Kidney (tissue), 14 donors: Measurements from ENCODE around the gene GJD3. TPM values are rescaled to one million over a fixed set of nuclear protein-coding genes. Genes with fewer than 3 reads are reported as not detected.

Experiments used
- DNase-seq, 5 donors: peaks; one replicate each; pipeline ENCODE4 v3.0.0-alpha.2; 2013 to 2020
- FAIRE-seq: peaks from 2 replicates; lab custom pipeline; 2012; peaks lifted over from hg19 to GRCh38; lab: Jason Lieb, UNC
- H3K27ac ChIP-seq, 2 donors: one replicate each; pipeline ENCODE4 v1.7.0; 2013; ENCODE audit warnings: low read depth in 2 of 2, low read length in 2 of 2, inconsistent platforms in 1 of 2
- H3K27me3 ChIP-seq: one replicate; pipeline ENCODE4 v1.7.1; 2013; ENCODE audit warnings: low read length, inconsistent platforms; ENCODE audit not compliant: control insufficient read depth, insufficient read depth
- H3K36me3 ChIP-seq, 3 donors: one replicate each; pipeline versions ENCODE4 v1.7.0 to v1.7.1; 2013; ENCODE audit warnings: low read length in 3 of 3, control low read depth in 1 of 3, inconsistent platforms in 1 of 3; ENCODE audit not compliant: insufficient read depth in 3 of 3, control insufficient read depth in 2 of 3
- H3K4me1 ChIP-seq, 3 donors: one replicate each; pipeline versions ENCODE4 v1.7.0 to v1.7.1; 2013; ENCODE audit warnings: low read length in 3 of 3, inconsistent platforms in 1 of 3, low read depth in 1 of 3; ENCODE audit not compliant: control insufficient read depth in 2 of 3, insufficient read depth in 2 of 3
- H3K4me3 ChIP-seq, 3 donors: one replicate each; pipeline versions ENCODE4 v1.7.0 to v1.8.1; 2013; ENCODE audit warnings: low read length in 3 of 3, control low read depth in 1 of 3, inconsistent platforms in 1 of 3
- H3K9ac ChIP-seq, 3 donors: one replicate each; pipeline versions ENCODE4 v1.7.0 to v1.7.1; 2013; ENCODE audit warnings: low read length in 3 of 3, control low read depth in 1 of 3, inconsistent platforms in 1 of 3
- H3K9me3 ChIP-seq, 3 donors: one replicate each; pipeline versions ENCODE4 v1.7.0 to v1.7.1; 2013; ENCODE audit warnings: low read length in 3 of 3, control low read depth in 1 of 3, inconsistent platforms in 1 of 3; ENCODE audit not compliant: control insufficient read depth in 2 of 3, insufficient read depth in 1 of 3
- CTCF ChIP-seq: IDR thresholded peaks from 3 replicates; pipeline ENCODE4 v1.5.1; 2012; ENCODE audit warnings: mild to moderate bottlenecking, moderate library complexity, borderline replicate concordance; ENCODE audit not compliant: insufficient read depth; ENCODE audit errors: extremely low read depth
- intact Hi-C: fragments of 100-400 bp; cut with DNase I; formaldehyde crosslinking; loops from one replicate; pipeline ENCODE4 v1.11.1; 2022
- polyA plus RNA-seq: library from polyadenylated mRNA; stranded (reverse); fragments of 350-450 nt; fragmentation: Illumina TruSeq; extraction: RNeasy Lipid Tissue Mini Kit (QIAGEN cat#74804); gene quantifications from one replicate; pipeline ENCODE4 v1.2.3, GENCODE V29; 2014; ENCODE audit warnings: low read depth, low replicate concordance; ENCODE audit not compliant: insufficient read depth
- total RNA-seq: library from RNA; stranded (reverse); fragmentation: NEBNext Ultra II Directional; extraction: Animal tissue kit (Norgen Biotek cat#: 25700); gene quantifications from one replicate; pipeline ENCODE4 v1.2.1, GENCODE V29; 2021
- donor health status: control.
- donor health status: control.
- donor health status: control.
- donor health status: control.
- donor health status: control.
- donor health status: DM: yes; HTN: yes; CAD: no.
- donor health status: Normal renal cell carcinoma (clear cell type).

GJD3 gene
- total and polyA plus RNA-seq, 2 donors from 2014 or later = 2.6 TPM; not detected in 1

- H3K36me3 ChIP-seq = peaks cover 0 to 3% (median 0%) of the 10 kb centered on the region in 3 donors
- no peak for FAIRE-seq
- H3K27me3 ChIP-seq = no peaks in the 10 kb centered on the region
- H3K9me3 ChIP-seq = no peaks in the 10 kb centered on the region
- intact Hi-C loops = no loop called here
- peak overlapping the region; percentile 77 to 91 (median 81) for H3K4me3 ChIP-seq
- H3K27ac ChIP-seq = peak overlapping the region; percentile 93 to 95
- peaks cover 5 to 54% (median 42%) of the 10 kb centered on the region in 3 donors for H3K4me1 ChIP-seq
- peak in 4 of 5 donors; percentile 67 to 78 (median 75) for DNase-seq
- no peak for TF ChIP-seq CTCF
- H3K9ac ChIP-seq = peak overlapping the region; percentile 57 to 98 (median 61)
Measured at GRCh38 chr17:40343219-40344119, 21.1 kb downstream of the GJD3 start.

- TF ChIP-seq CTCF = no peak
- Histone ChIP-seq H3K9ac (peak overlapping the region; percentile 21 to 98 (median 57)), H3K36me3 (no peaks in the 10 kb centered on the region), H3K4me3 (peak overlapping the region; percentile 77 to 91 (median 81)), H3K27me3 (no peaks in the 10 kb centered on the region), H3K9me3 (no peaks in the 10 kb centered on the region), H3K27ac (peak overlapping the region; percentile 93 to 95), H3K4me1 (peaks cover 5 to 46% (median 36%) of the 10 kb centered on the region in 3 donors)
- intact Hi-C loops = no loop called here
- FAIRE-seq (no peak), DNase-seq (peak in 2 of 5 donors; percentile 45 to 74)
Measured at GRCh38 chr17:40342504-40343218, 21.9 kb downstream of the GJD3 start.

GRCh38 chr17:40341808-40342503 lies 22.6 kb downstream of the GJD3 start:
- peak; percentile 90 to 96 (median 94) for DNase-seq

More at GRCh38 chr17:40341808-40342503, 22.6 kb downstream of the GJD3 start:
- no peaks in the 10 kb centered on the region for H3K9me3 ChIP-seq
- intact Hi-C loops = no loop called here
- H3K4me3 ChIP-seq = peak overlapping the region; percentile 86 to 91 (median 91)
- H3K9ac ChIP-seq = peak overlapping the region; percentile 21 to 98 (median 72)
- H3K4me1 ChIP-seq = peaks cover 5 to 39% (median 31%) of the 10 kb centered on the region in 3 donors
- H3K27ac ChIP-seq = peak overlapping the region; percentile 93 to 95
- H3K36me3 ChIP-seq = no peaks in the 10 kb centered on the region
- no peaks in the 10 kb centered on the region for H3K27me3 ChIP-seq
- TF ChIP-seq CTCF = no peak
- FAIRE-seq = no peak
